Nephron progenitor cell (in vitro differentiated cells): ENCODE results near the gene LRP1.

Source experiments
- DNase-seq: peaks from one replicate; pipeline ENCODE4 v3.0.0; 2021
- H3K27ac Mint-ChIP-seq: 2 replicates; pipeline ENCODE4 v1.8.0; 2021; ENCODE audit warnings: mild to moderate bottlenecking, moderate library complexity, mixed read lengths
- H3K27me3 Mint-ChIP-seq: 2 replicates; pipeline ENCODE4 v1.8.0; 2021; ENCODE audit warnings: mild to moderate bottlenecking, low read depth, mixed read lengths; ENCODE audit not compliant: poor library complexity
- H3K36me3 Mint-ChIP-seq: 2 replicates; pipeline ENCODE4 v1.8.0; 2021; ENCODE audit warnings: low read depth, mixed read lengths
- H3K4me1 Mint-ChIP-seq: 2 replicates; pipeline ENCODE4 v1.8.0; 2021; ENCODE audit warnings: mixed read lengths
- H3K4me3 Mint-ChIP-seq: 2 replicates; pipeline ENCODE4 v1.8.0; 2021; ENCODE audit warnings: mild to moderate bottlenecking, moderate library complexity, mixed read lengths
- H3K9me3 Mint-ChIP-seq: 2 replicates; pipeline ENCODE4 v1.8.0; 2021; ENCODE audit warnings: mild to moderate bottlenecking, moderate library complexity, mixed read lengths
- TF ChIP-seq, protein P1 (sequence below): fragments of 200-600 bp; sonication (generic); IDR thresholded peaks from 2 replicates; pipeline ENCODE4 v1.5.0; 2021; ENCODE audit warnings: antibody characterized with exemption

The LRP1 gene

DNA sequence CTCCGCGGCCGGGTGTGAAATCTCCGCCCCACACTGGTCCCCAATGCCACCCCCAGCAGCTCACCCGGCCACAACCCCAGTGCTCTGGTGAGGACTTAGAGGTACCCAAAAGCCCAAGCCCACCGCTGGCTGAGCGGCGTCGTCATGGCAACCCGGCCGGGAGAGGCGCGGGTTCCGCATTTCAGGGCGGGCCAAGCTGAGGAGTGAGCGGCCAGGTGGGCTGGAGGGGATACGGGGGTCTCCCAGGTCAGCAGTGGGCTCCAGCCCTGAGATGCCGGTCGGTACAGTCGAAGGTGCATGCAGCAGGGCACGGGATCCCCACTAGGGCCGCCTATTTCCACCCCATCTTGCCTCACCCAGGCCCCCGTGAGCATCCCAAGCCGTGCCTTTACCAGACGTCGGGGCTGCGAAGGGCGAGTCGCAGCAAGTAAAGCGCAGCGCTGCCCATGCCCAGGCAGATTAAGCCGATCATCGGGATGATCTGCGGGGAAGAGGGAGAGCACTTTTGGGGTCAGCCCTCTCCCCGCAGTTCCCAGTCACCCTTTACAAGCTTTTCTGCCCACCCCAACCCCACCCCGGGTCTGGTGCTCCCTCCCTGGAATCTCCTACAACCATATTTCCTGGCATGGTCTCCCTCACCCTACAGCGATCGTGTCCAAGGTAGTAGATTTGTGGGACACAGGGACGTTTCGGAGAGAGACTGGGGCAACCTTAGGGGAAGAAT is 108.1 kb downstream of the LRP1 start:
- DNase-seq, result peak; percentile 69
- no peaks in the 10 kb centered on the region for H3K9me3 Mint-ChIP-seq

DNA sequence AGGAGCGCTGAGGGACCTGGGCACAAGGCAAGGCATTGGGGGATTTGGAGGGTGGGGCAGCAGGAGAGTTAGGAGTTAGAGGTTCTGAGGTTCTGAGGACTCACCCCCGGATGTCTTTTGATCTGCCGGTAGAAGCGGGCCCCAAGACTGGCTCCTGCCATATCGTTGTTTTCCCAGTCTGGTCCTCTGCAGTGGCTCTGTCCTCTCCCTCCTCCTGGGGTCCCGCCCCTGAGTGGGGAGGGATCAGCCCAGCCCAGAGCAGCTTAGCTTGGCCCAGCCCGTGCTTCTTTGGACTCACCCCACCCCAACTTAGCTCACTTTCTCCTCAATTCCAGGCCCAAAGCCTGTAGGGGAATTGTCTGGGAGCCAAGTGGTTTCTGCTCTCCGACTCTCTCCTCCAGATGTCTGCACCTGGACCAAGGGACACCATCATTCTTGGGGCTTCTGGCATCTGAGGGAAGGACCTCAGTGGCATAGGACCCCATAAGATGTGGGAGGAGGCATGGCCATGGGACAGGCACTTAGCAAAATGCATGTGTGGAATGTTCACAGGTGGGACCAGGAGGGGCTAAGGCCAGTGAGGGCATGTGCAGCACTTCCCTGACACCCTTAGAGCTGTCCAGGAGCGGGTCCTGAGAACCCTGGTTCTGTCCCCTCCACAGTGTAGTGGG is 108.8 kb downstream of the LRP1 start:
- Mint-ChIP-seq H3K27me3 (peaks cover 78% of the 10 kb centered on the region), H3K36me3 (peaks cover 23% of the 10 kb centered on the region), H3K27ac (no peak overlapping the region), H3K9me3 (no peaks in the 10 kb centered on the region), H3K4me3 (peak overlapping the region; percentile 87), H3K4me1 (peaks cover 85% of the 10 kb centered on the region)
- no peak for DNase-seq
- TF ChIP-seq, protein P1, sequence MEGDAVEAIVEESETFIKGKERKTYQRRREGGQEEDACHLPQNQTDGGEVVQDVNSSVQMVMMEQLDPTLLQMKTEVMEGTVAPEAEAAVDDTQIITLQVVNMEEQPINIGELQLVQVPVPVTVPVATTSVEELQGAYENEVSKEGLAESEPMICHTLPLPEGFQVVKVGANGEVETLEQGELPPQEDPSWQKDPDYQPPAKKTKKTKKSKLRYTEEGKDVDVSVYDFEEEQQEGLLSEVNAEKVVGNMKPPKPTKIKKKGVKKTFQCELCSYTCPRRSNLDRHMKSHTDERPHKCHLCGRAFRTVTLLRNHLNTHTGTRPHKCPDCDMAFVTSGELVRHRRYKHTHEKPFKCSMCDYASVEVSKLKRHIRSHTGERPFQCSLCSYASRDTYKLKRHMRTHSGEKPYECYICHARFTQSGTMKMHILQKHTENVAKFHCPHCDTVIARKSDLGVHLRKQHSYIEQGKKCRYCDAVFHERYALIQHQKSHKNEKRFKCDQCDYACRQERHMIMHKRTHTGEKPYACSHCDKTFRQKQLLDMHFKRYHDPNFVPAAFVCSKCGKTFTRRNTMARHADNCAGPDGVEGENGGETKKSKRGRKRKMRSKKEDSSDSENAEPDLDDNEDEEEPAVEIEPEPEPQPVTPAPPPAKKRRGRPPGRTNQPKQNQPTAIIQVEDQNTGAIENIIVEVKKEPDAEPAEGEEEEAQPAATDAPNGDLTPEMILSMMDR, result no peak

More for the DNA sequence above, 108.1 kb downstream of the LRP1 start:
- no peak overlapping the region for H3K27ac Mint-ChIP-seq
- TF ChIP-seq, protein P1, result no peak
- H3K27me3 Mint-ChIP-seq, result peaks cover 71% of the 10 kb centered on the region
- peaks cover 30% of the 10 kb centered on the region for H3K36me3 Mint-ChIP-seq
- peaks cover 85% of the 10 kb centered on the region for H3K4me1 Mint-ChIP-seq
- H3K4me3 Mint-ChIP-seq, result peak overlapping the region; percentile 45

DNA sequence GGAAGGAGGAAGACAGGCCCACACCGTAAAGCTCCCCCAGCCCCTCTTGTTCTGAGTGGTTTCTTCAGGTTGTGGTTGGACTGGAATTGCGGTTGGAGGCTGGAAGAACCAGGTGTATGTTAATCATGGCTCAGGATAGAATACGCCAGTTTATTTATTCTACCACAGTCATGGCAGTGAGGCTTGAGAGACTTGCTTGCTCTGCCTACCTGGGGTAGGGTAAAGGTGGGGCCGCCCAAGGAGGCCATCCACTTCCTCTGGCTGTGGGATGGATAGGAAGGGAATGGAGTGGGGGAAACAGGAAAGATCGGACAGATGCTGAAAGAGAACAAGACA is 109.3 kb downstream of the LRP1 start:
- Mint-ChIP-seq H3K27ac (no peak overlapping the region), H3K4me1 (peaks cover 87% of the 10 kb centered on the region), H3K4me3 (peak overlapping the region; percentile 87), H3K36me3 (peaks cover 20% of the 10 kb centered on the region), H3K27me3 (peaks cover 83% of the 10 kb centered on the region), H3K9me3 (no peaks in the 10 kb centered on the region)
- TF ChIP-seq, protein P1, result no peak
- no peak for DNase-seq

DNA sequence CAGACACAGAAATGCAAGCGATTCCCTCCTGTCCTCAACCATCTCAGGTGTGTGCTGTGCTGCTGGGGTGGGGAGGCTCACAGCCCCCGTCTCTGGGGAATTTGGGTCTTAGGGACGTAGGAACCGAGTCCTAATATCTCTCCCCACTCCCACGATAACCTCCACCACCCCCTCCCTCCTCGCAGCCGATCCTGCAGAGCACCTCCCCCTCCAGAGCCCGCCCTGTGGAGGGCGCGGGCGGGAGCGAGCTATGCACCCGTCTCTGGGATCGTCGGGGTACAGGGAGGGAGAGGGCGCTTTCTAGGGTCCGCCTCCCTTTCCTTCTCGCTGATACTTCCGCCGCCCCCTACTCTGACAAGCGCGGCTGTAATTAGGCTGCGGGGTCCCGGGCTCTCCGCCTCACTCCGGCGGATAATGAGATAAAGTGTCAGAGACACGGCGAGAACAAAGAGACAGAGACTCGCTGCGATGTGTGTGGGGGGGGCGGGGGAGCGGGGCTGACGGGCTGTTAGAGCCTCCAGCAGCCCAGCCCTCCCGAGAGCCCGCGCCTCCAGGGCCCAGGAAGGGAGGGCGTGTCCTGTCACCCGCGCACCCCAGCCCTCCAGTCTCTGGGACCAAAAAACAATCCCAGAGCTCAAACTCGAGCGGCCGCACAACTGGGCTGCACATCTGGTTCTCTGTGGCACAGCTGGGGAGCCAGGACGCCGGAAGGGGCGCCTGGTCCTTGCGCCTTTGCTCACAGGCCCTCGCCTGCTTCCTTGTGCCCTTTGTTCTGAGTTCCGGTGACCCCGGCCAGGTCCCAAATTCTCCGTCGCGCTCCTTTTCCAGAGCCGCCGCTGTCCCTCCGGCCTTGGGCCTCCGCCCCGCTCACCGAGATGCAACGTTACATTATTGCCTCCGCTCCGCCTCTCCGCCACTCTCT is 109.9 kb downstream of the LRP1 start:
- H3K27ac Mint-ChIP-seq, result no peak overlapping the region
- peaks cover 14% of the 10 kb centered on the region for H3K36me3 Mint-ChIP-seq
- peak overlapping the region; percentile 87 for H3K4me3 Mint-ChIP-seq
- H3K4me1 Mint-ChIP-seq, result peaks cover 86% of the 10 kb centered on the region
- no peaks in the 10 kb centered on the region for H3K9me3 Mint-ChIP-seq
- peaks cover 84% of the 10 kb centered on the region for H3K27me3 Mint-ChIP-seq
- no peak for DNase-seq
- TF ChIP-seq, protein P1, result no peak

DNA sequence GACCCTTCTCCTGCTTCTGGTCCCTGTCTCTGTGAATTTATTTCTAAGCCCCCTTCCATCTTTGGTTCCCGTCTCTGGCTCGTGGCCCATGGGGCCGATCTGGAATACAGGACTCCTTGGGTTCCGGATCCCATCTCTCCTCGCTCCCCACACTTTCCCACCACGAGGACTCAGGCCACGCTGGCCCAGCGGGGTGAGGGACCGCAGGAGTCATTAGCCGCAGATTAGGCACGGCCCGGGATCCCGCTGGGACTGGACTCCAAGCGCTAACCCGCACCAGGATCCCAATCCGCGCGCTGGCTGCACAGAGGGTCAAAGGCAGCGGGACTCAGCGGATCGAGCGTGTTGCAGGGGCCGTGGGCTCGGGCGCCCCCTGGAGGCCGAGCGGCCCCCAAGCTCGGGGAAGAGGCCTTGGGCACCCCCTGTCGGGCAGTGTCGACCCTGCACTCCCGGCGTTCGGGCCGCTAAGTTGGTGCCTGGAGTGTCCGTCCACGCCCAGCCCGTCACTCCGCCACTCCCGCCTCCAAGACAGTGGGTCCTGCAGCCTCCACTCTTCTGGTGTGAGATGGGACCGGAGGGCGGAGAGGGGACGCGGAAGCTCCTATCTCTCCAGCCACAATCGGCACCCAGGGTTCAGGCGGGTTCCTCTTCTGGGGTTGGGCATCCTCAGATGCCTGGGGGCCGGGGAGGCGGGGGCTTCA is 110.7 kb downstream of the LRP1 start:
- TF ChIP-seq, protein P1, result peak; percentile 100
- peaks cover 83% of the 10 kb centered on the region for H3K27me3 Mint-ChIP-seq
- H3K4me3 Mint-ChIP-seq, result peak overlapping the region; percentile 87
- peaks cover 84% of the 10 kb centered on the region for H3K4me1 Mint-ChIP-seq
- no peaks in the 10 kb centered on the region for H3K9me3 Mint-ChIP-seq
- peaks cover 8% of the 10 kb centered on the region for H3K36me3 Mint-ChIP-seq
- DNase-seq, result peak; percentile 93
- no peak overlapping the region for H3K27ac Mint-ChIP-seq
